Fibroblast of skin of back (primary cell): Measurements from ENCODE around the gene TRIM29.
A peak's percentile ranks its signal among the peaks of the same experiment; 100 is the strongest.
"Not testable (repeated sequence)": the region's sequence is repeated elsewhere in the genome, so short reads cannot be mapped to it uniquely, and the experiment has no call there.

ENCODE experiments used
- DNase-seq: peaks from one replicate; pipeline ENCODE4 v3.0.0-alpha.2; 2013

TRIM29 gene

GRCh38 chr11:120172054-120172911, 34.4 kb upstream of the TRIM29 start:
- DNase-seq, result peak; percentile 56

- no peak for DNase-seq
Observed at GRCh38 chr11:120170741-120171261, 32.9 kb upstream of the TRIM29 start.

GRCh38 chr11:120169981-120170698, 32.2 kb upstream of the TRIM29 start:
- no peak for DNase-seq

- peak; percentile 64 for DNase-seq
Observed at GRCh38 chr11:120168960-120169681, 31.2 kb upstream of the TRIM29 start.

- no peak for DNase-seq
Observed at GRCh38 chr11:120168108-120168959, 30.4 kb upstream of the TRIM29 start.

- DNase-seq, result no peak
Observed at GRCh38 chr11:120167659-120168058, 29.7 kb upstream of the TRIM29 start.

GRCh38 chr11:120160436-120160835, 22.5 kb upstream of the TRIM29 start:
- DNase-seq, result no peak

GRCh38 chr11:120153221-120153620, 15.3 kb upstream of the TRIM29 start:
- DNase-seq, result no peak

GRCh38 chr11:120151536-120151935, 13.6 kb upstream of the TRIM29 start:
- no peak for DNase-seq

GRCh38 chr11:120149246-120149645, 11.3 kb upstream of the TRIM29 start:
- no peak for DNase-seq

- DNase-seq, result no peak
Observed at GRCh38 chr11:120147950-120148270, 10.0 kb upstream of the TRIM29 start.

GRCh38 chr11:120147094-120147949, 9.4 kb upstream of the TRIM29 start:
- DNase-seq, result no peak

GRCh38 chr11:120146413-120147093, 8.6 kb upstream of the TRIM29 start:
- DNase-seq, result no peak

- no peak for DNase-seq
Observed at GRCh38 chr11:120144501-120144900, 6.6 kb upstream of the TRIM29 start.

GRCh38 chr11:120143472-120143871, 5.6 kb upstream of the TRIM29 start:
- DNase-seq, result not testable (repeated sequence)

- DNase-seq, result no peak
Observed at GRCh38 chr11:120142441-120143100, 4.7 kb upstream of the TRIM29 start.

GRCh38 chr11:120141768-120142423, 4.0 kb upstream of the TRIM29 start:
- DNase-seq, result no peak

GRCh38 chr11:120141113-120141767, 3.3 kb upstream of the TRIM29 start:
- no peak for DNase-seq
